ENCODE results near the gene PNPLA6. TPM values are rescaled to one million over a fixed set of nuclear protein-coding genes. Genes with fewer than 3 reads are reported as not detected.
A peak's percentile ranks its signal among the peaks of the same experiment; 100 is the strongest.

The PNPLA6 gene
- total and polyA plus RNA-seq, 9 of the 15 experiments (the other 6 are each of a cell fraction or from before 2014, with no cell fraction given): 0.07 to 30.2 (median 8.3) TPM

- TF ChIP-seq ZNF586 (CRISPR knock-in tag; conservative IDR thresholded peaks at IDR 0.05): no peak
- no peak for TF ChIP-seq CHAMP1 (IDR thresholded peaks at IDR 0.05)
- TF ChIP-seq CXXC5 (CRISPR knock-in tag; IDR thresholded peaks at IDR 0.05): peak; percentile 82
- no peak for TF ChIP-seq KHSRP (IDR thresholded peaks at IDR 0.05)
- TF ChIP-seq CBX3 (IDR thresholded peaks at IDR 0.05; ENCODE audit: borderline replicate concordance in 1 of 2, low read length in 2 of 2): peak in 1 of 2 experiments; percentile 47; a peak in 1 of 3 replicates
- no peak for TF ChIP-seq ASH1L (IDR thresholded peaks at IDR 0.05; ENCODE audit: borderline replicate concordance, low read depth, partially characterized antibody)
- peak; percentile 35 for TF ChIP-seq PCBP1 (IDR thresholded peaks at IDR 0.05; ENCODE audit: low read depth, low read length, poor library complexity, severe bottlenecking)
- TF ChIP-seq ZEB2 (IDR thresholded peaks at IDR 0.05): no peak
- no peak for TF ChIP-seq MBD1 (CRISPR knock-in tag; IDR thresholded peaks at IDR 0.05)
- no peak for TF ChIP-seq ZC3H4 (CRISPR knock-in tag; IDR thresholded peaks at IDR 0.05; ENCODE audit: borderline replicate concordance)
- peak in 1 of 2 experiments; percentile 67; a peak in 1 of 4 replicates for TF ChIP-seq NONO (IDR thresholded peaks at IDR 0.05; ENCODE audit: low read depth in 2 of 2, low read length in 1 of 2)
- TF ChIP-seq ZNF57 (CRISPR knock-in tag; IDR thresholded peaks at IDR 0.05): no peak
- no peak for TF ChIP-seq RBM34 (IDR thresholded peaks at IDR 0.05; ENCODE audit: borderline replicate concordance, insufficient read depth, low read length)
- no peak for TF ChIP-seq ZNF184 (CRISPR knock-in tag; IDR thresholded peaks at IDR 0.05)
- TF ChIP-seq KAT2B (IDR thresholded peaks at IDR 0.05; ENCODE audit: low read depth, low read length): no peak
- no peak for TF ChIP-seq GTF2A2 (tag; IDR thresholded peaks at IDR 0.05)
- peak; percentile 95 for TF ChIP-seq C11orf30 (IDR thresholded peaks at IDR 0.05; ENCODE audit: low read depth)
- TF ChIP-seq U2AF1 (optimal IDR thresholded peaks at IDR 0.05; ENCODE audit: low read depth, low read length): no peak
- no peak for TF ChIP-seq DMBX1 (CRISPR knock-in tag; IDR thresholded peaks at IDR 0.05; ENCODE audit: borderline replicate concordance)
- TF ChIP-seq ZNF23 (CRISPR knock-in tag; IDR thresholded peaks at IDR 0.05): no peak
- TF ChIP-seq TCF7L2 (IDR thresholded peaks at IDR 0.05; ENCODE audit: low read depth, low read length): no peak
- peak; percentile 100 for TF ChIP-seq CBFA2T2 (conservative IDR thresholded peaks at IDR 0.05)
- TF ChIP-seq HNRNPH1 (optimal IDR thresholded peaks at IDR 0.05; ENCODE audit: low read depth, low read length): no peak
- TF ChIP-seq TFAP4 (CRISPR knock-in tag; IDR thresholded peaks at IDR 0.05; ENCODE audit: borderline replicate concordance): peak; percentile 99
These were observed 13.2 kb upstream of the PNPLA6 start, which contains the start of gene MCOLN1 (continued) for GRCh38 chr19:7522072-7522922.
